GM10266 (cell line): ENCODE measurements around the gene CUBN.

Source experiments
- DNase-seq: peaks from one replicate; pipeline ENCODE4 v3.0.0; 2012; ENCODE audit errors: extremely low spot score
- TF ChIP-seq, protein P1 (sequence below): IDR thresholded peaks from 2 replicates; pipeline ENCODE4 v1.5.1; 2012; ENCODE audit warnings: mild to moderate bottlenecking, low read depth; ENCODE audit not compliant: control insufficient read depth, insufficient read depth; ENCODE audit errors: missing control alignments

The CUBN gene

DNA sequence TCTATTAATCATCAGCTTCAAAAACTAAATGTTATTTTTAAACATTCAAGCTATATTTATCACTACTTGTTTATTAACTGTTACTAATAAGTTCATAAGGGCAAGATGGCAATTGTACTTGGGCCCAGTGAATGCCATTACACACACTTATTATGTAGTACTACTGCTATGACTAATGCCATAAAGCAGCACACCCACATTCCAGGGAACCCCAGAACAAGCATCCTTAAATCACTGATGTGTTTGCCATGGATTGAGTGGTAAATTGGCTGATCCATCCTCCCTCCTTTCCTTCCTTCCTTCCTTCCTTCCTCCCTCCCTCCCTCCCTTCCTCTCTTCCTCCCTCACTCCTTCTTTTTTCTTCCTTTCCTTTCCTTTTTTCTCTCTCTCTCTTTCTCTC is 275.0 kb downstream of the CUBN start:
- TF ChIP-seq, protein P1, sequence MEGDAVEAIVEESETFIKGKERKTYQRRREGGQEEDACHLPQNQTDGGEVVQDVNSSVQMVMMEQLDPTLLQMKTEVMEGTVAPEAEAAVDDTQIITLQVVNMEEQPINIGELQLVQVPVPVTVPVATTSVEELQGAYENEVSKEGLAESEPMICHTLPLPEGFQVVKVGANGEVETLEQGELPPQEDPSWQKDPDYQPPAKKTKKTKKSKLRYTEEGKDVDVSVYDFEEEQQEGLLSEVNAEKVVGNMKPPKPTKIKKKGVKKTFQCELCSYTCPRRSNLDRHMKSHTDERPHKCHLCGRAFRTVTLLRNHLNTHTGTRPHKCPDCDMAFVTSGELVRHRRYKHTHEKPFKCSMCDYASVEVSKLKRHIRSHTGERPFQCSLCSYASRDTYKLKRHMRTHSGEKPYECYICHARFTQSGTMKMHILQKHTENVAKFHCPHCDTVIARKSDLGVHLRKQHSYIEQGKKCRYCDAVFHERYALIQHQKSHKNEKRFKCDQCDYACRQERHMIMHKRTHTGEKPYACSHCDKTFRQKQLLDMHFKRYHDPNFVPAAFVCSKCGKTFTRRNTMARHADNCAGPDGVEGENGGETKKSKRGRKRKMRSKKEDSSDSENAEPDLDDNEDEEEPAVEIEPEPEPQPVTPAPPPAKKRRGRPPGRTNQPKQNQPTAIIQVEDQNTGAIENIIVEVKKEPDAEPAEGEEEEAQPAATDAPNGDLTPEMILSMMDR = no peak
- no peak for DNase-seq

DNA sequence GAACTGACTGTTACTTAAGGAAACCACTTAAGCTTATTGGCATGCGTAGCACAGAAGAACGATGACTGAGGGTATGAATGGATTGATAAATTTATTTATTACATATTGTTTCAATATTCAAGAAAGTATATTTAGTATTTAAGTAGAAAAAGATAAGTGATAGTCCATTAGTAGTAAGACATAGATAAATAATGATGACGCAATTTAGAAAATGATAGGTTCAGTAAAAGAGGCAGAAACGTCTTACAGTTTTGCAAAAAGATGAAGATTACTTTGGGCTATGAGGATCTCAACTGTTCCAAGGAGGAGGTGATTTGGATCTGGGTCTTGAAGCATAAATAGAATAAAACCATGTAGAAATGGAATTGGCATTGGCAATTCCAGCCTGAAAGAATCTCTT is 275.8 kb downstream of the CUBN start:
- TF ChIP-seq, protein P1 = no peak
- DNase-seq = no peak

DNA sequence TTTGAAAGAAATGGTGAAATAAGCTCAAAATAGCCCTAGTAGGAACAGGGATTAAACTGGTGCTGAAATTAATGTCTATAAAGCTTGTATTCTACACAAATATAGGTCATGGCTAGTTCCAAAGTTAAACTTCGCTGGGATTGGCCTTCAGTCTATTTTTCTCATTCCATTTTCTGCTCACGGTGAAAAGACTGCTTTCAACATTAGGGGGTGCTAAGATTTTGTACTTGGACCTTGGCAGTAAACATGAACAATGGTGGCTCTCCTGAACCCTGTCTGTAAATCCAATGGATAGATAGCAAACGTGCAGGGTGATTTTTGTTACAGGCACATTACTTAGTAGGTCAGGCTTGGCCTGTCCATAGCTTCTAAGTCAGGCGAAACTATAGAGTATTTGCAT is 276.4 kb downstream of the CUBN start:
- peak; percentile 7 for DNase-seq
- TF ChIP-seq, protein P1 = no peak

DNA sequence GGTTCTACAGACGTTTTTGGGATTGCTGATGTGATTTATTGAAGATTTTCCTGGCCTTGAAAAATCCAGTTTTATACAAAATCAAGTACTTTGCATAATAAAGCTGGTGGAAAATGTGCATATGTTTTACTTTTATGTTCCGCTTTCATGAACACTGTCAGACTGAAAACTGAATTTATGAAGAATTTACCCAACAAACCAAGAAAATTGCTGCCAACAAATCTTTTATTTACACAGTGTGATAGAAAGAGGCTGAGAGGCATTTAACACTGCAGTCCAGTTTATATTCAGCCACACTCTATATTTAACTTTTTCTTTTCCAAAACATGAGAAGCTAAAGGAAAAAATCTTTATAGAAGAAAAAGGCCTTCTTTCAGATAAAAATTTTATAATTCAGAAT is 277.0 kb downstream of the CUBN start:
- TF ChIP-seq, protein P1 = no peak
- no peak for DNase-seq

DNA sequence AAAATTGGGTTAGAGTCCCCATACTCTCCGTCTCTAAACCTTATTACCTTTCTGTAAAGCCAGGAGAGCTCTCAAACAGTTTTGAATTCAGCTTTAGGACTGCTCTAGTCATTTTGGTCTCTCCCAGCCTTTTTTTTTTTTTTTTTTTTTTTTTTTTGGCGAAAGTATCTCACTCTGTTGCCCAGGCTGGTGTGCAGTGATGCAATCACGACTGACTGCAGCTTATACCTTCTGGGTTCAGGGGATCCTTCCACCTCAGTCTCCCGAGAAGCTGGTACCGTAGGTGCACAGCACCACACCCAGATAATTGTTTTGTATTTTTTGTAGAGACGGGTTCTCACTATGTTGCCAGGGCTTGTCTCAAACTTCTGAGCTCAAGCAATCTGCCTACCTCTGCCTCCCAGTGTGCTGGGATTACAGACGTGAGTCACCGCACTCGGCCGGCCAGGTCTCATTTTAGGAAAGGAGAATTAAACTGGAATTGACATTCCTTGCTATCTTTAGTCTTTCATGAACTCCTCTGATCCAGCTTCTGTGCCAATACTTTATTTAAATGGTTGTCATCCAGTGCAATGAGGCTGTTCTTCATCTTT is 281.0 kb downstream of the CUBN start:
- DNase-seq = no peak
- TF ChIP-seq, protein P1 = no peak

DNA sequence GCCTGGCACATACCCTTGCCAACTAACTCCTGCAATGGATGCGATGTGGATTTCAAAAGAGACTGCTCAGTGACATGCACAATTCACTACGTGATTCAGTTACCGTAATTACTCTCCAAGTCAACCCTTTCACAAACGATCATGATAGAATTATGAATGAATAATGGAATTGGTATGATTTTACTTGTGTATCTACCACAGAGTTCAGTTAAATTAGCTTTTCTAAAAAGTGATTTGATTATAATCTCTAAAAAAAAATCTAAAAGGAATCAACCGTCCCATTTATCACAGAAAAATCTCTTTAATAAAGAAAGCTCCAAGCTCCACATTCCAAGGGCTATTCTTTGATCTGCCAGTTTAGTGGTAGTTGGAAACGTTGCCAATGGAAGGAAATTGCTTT is 282.0 kb downstream of the CUBN start:
- no peak for DNase-seq
- TF ChIP-seq, protein P1 = no peak

DNA sequence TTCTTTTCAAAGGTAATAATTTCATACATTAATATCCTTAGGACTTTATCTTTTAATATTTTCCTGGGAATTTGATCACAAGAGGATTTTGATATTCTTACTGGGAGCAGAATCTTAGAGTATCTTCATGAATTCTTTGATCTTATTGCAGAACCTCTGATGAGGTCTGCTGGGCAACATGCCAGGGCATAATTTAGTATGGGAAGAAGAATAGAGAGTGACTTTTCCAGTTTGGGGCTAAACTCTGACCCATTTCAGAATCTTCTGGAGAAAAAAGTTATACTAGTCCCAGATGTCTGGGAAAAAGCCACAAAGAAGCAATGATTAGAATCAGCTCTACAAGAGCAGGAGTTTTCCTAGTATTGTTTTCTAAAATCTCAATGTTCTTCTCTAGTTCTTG is 284.4 kb downstream of the CUBN start:
- TF ChIP-seq, protein P1 = no peak

More for the DNA sequence above, 284.4 kb downstream of the CUBN start:
- DNase-seq = no peak
